Nephron (organoid): Measurements from ENCODE around the gene MVB12A.
A peak's percentile ranks its signal among the peaks of the same experiment; 100 is the strongest.

Experiments used
- H3K27ac Mint-ChIP-seq, 3 experiments: 2 replicates each; pipeline ENCODE4 v1.8.0; 2020; ENCODE audit warnings: mixed read lengths in 3 of 3, mild to moderate bottlenecking in 2 of 3, moderate library complexity in 1 of 3
- H3K27me3 Mint-ChIP-seq: 2 replicates; pipeline ENCODE4 v1.8.0; 2021; ENCODE audit warnings: low read depth, mild to moderate bottlenecking, moderate library complexity, mixed read lengths
- H3K36me3 Mint-ChIP-seq: 2 replicates; pipeline ENCODE4 v1.8.0; 2020; ENCODE audit warnings: low read depth, mixed read lengths
- H3K4me1 Mint-ChIP-seq: 2 replicates; pipeline ENCODE4 v1.8.0; 2020; ENCODE audit warnings: mixed read lengths
- H3K4me3 Mint-ChIP-seq, 3 experiments: 2 replicates each; pipeline ENCODE4 v1.8.0; 2020; ENCODE audit warnings: mild to moderate bottlenecking in 3 of 3, mixed read lengths in 3 of 3, moderate library complexity in 2 of 3
- H3K9me3 Mint-ChIP-seq: 2 replicates; pipeline ENCODE4 v1.8.0; 2020; ENCODE audit warnings: mixed read lengths
- TF ChIP-seq, protein P1 (sequence below), 3 experiments: fragments of 200-600 bp; sonication (generic); IDR thresholded peaks; one replicate each; pipeline ENCODE4 v1.5.0; 2021; ENCODE audit warnings: antibody characterized with exemption in 3 of 3; ENCODE audit not compliant: unreplicated experiment in 3 of 3

Gene MVB12A

GRCh38 chr19:17441241-17442021 is 21.6 kb downstream of the MVB12A start:
- Mint-ChIP-seq H3K36me3 (no peaks in the 10 kb centered on the region), H3K4me3 (no peak overlapping the region), H3K9me3 (no peaks in the 10 kb centered on the region), H3K4me1 (peaks cover 7% of the 10 kb centered on the region), H3K27ac (no peak overlapping the region), H3K27me3 (no peaks in the 10 kb centered on the region)
- TF ChIP-seq, protein P1, sequence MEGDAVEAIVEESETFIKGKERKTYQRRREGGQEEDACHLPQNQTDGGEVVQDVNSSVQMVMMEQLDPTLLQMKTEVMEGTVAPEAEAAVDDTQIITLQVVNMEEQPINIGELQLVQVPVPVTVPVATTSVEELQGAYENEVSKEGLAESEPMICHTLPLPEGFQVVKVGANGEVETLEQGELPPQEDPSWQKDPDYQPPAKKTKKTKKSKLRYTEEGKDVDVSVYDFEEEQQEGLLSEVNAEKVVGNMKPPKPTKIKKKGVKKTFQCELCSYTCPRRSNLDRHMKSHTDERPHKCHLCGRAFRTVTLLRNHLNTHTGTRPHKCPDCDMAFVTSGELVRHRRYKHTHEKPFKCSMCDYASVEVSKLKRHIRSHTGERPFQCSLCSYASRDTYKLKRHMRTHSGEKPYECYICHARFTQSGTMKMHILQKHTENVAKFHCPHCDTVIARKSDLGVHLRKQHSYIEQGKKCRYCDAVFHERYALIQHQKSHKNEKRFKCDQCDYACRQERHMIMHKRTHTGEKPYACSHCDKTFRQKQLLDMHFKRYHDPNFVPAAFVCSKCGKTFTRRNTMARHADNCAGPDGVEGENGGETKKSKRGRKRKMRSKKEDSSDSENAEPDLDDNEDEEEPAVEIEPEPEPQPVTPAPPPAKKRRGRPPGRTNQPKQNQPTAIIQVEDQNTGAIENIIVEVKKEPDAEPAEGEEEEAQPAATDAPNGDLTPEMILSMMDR (IDR thresholded peaks at IDR 0.05; ENCODE audit: unreplicated experiment in 3 of 3), result peak; percentile 45 to 62 (median 51)

DNA sequence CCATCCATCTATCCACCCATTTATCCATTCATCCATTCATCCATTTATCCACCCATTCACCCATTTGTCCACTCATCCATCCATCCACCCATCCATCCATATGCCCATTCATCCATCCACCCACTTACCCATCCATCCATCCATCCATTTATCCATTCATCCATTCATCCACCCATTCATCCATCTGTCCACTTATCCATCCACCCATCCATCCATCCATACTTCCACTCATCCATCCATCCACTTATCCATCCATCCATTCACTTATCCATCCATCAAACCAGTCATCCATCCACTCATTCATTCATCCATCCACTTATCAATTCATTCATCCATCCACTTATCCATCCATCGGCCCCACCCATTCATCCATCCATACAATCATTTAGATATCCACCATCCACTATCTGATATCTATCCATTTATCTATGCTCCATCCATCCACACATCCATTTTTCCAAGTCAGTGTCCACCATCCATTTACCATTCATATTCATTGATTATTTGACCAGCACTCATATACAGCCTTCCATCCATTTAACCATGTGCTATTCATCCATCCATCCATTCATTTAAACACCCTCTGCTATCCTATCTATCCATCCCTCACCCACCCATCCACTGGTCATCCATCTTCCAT is 25.8 kb downstream of the MVB12A start:
- H3K4me3 Mint-ChIP-seq, result no peak overlapping the region
- H3K9me3 Mint-ChIP-seq, result no peaks in the 10 kb centered on the region
- H3K27me3 Mint-ChIP-seq, result peaks cover 16% of the 10 kb centered on the region
- H3K4me1 Mint-ChIP-seq, result peaks cover 12% of the 10 kb centered on the region
- H3K27ac Mint-ChIP-seq, result no peak overlapping the region
- no peaks in the 10 kb centered on the region for H3K36me3 Mint-ChIP-seq
- TF ChIP-seq, protein P1 (IDR thresholded peaks at IDR 0.05; ENCODE audit: unreplicated experiment in 3 of 3), result no peak

GRCh38 chr19:17447704-17448130 is 27.9 kb downstream of the MVB12A start:
- no peaks in the 10 kb centered on the region for H3K36me3 Mint-ChIP-seq
- TF ChIP-seq, protein P1 (IDR thresholded peaks at IDR 0.05; ENCODE audit: unreplicated experiment in 3 of 3), result no peak
- peak overlapping the region; percentile 72 to 79 (median 77) for H3K4me3 Mint-ChIP-seq
- H3K4me1 Mint-ChIP-seq, result peaks cover 6% of the 10 kb centered on the region
- H3K27me3 Mint-ChIP-seq, result peaks cover 23% of the 10 kb centered on the region
- H3K9me3 Mint-ChIP-seq, result no peaks in the 10 kb centered on the region
- no peak overlapping the region for H3K27ac Mint-ChIP-seq

DNA sequence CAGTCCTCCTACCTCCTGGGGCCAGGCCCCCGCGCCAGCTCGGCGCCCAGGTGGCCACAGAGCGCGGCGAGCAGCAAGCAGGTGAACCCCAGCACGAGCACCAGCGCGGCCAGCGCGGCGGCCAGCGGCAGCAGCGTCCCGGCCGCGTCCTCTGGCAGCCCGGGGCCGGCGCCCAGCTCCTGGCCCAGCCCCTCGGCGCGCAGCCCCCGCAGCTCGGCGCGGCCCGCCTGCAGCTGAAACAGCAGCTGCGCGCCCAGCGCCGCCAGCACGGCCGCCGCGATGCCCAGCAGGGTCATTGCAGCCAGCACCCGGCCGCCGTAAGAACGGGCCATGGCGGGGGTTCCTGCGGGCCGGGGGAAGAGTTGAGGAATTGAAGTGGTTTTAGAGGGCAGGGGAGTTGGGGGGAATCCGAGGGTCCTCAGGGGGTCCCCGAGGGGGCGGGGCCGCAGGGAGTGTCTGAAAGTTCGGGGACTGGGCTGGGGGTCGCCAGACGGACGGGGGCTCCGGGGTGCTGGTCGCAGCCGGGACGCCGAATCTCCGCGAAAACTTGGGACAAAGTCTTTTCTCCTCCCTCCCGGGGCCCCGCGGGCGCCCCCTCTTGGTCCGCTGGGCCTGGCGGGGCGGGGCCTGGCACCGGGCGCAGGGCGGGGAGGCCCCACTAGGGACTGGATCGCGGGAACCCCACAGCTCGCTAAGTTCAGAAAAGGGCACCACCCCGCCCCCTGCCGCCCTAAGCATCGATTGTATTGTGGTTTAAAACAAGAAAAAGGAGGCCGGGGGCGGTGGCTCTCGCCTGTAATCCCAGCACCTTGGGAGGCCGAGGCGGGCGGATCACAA is 28.5 kb downstream of the MVB12A start, which contains the start of gene TMEM221:
TMEM221 (minus strand) TSS at position 538 of the 837 bp plus-strand sequence; CDS start at position 332, 206 bp downstream.
- Mint-ChIP-seq H3K4me1 (peaks cover 7% of the 10 kb centered on the region), H3K4me3 (peak within 1 kb of the TSS; percentile 73 to 79 (median 77)), H3K27me3 (peaks cover 27% of the 10 kb centered on the region), H3K27ac (no peak within 1 kb of the TSS), H3K36me3 (no peaks in the 10 kb centered on the region), H3K9me3 (no peaks in the 10 kb centered on the region)
- TF ChIP-seq, protein P1 (IDR thresholded peaks at IDR 0.05; ENCODE audit: unreplicated experiment in 3 of 3), result peak; percentile 50 to 66 (median 59)

DNA sequence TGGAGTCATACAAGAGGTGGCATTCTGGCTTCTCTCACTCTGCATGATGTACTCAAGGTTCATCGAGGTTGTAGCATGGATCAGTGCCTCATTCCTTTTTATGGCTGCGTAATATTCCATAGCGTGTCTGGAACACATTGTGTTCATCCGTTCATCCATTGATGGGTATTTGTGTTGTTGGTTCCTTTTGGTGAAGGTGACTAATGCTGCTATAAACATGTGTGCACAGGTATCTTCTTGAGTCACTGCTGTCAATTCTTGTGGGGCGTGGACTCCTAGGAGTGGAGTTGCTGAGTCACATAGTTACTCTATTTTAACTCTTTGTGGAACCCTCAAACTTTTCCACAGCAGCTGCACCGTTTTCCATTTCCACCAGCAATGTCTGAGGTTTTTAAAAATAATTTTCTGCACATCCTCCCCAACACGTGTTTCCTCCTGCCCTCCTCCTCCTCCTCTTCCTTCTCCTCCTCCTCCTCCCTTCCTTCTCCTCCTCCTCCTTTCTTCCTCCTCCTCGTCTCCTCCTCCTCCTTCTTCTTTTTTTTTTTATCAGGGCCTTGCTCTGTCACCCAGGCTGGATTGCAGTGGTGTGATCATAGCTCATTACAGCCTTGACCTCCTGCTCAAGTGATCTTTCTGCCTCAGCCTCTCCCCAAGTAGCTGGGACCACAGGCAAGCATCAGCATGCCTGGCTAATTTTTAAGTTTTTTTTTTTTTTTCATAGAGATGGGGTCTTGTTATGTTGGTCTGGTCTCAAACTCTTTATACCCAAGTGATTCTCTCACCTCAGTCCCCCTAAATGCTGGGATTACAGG is 30.6 kb downstream of the MVB12A start:
- H3K4me3 Mint-ChIP-seq, result peak overlapping the region; percentile 67 to 83 (median 68)
- peaks cover 16% of the 10 kb centered on the region for H3K4me1 Mint-ChIP-seq
- H3K9me3 Mint-ChIP-seq, result no peaks in the 10 kb centered on the region
- H3K27me3 Mint-ChIP-seq, result peaks cover 49% of the 10 kb centered on the region
- H3K36me3 Mint-ChIP-seq, result no peaks in the 10 kb centered on the region
- H3K27ac Mint-ChIP-seq, result peak overlapping the region in 2 of 3 experiments; percentile 40 to 67
- TF ChIP-seq, protein P1 (IDR thresholded peaks at IDR 0.05; ENCODE audit: unreplicated experiment in 3 of 3), result no peak
